ENCODE data around the gene RASSF5. TPM values are rescaled to one million over a fixed set of nuclear protein-coding genes. Genes with fewer than 3 reads are reported as not detected.
A peak's percentile ranks its signal among the peaks of the same experiment; 100 is the strongest.

RASSF5 gene
- total RNA-seq, 2 experiments from 2014 or later: 215 to 218 TPM

DNA sequence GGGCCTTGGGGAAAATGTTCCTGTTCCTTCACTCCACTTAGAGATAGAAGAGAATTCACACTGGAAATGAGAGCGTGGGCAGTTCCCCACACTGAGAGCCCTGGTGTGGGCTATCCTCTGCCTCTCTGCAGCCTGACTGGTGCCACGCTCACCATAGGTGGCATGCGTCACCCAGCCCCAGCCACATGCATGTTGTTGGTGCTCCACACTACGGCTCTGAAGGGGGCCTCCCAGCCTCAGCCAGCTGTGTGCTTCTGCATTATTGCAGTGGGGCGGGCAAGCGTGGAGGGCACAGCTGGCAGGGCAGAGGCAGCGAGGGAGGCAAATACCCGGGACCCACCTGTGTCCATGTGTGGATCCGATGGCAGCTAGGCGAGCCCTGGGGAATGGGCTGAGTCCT, 14.7 kb upstream of the RASSF5 start:
- peaks cover 15% of the 10 kb centered on the region for H3K4me1 Mint-ChIP-seq (ENCODE audit: low read depth)
- no peak overlapping the region for H3K27ac Mint-ChIP-seq
- H3K27me3 Mint-ChIP-seq: no peaks in the 10 kb centered on the region
- intact Hi-C loops (cut with micrococcal nuclease): loop anchor here (5.0 kb wide), 1 partner anchor 170 kb away; no protein-coding TSS in a partner anchor
- no peak for ATAC-seq
- H3K9me3 Mint-ChIP-seq: no peaks in the 10 kb centered on the region
- no peak overlapping the region for H3K4me3 Mint-ChIP-seq
- peaks cover 10% of the 10 kb centered on the region for H3K36me3 Mint-ChIP-seq (ENCODE audit: low read depth)
- TF ChIP-seq, protein P1, sequence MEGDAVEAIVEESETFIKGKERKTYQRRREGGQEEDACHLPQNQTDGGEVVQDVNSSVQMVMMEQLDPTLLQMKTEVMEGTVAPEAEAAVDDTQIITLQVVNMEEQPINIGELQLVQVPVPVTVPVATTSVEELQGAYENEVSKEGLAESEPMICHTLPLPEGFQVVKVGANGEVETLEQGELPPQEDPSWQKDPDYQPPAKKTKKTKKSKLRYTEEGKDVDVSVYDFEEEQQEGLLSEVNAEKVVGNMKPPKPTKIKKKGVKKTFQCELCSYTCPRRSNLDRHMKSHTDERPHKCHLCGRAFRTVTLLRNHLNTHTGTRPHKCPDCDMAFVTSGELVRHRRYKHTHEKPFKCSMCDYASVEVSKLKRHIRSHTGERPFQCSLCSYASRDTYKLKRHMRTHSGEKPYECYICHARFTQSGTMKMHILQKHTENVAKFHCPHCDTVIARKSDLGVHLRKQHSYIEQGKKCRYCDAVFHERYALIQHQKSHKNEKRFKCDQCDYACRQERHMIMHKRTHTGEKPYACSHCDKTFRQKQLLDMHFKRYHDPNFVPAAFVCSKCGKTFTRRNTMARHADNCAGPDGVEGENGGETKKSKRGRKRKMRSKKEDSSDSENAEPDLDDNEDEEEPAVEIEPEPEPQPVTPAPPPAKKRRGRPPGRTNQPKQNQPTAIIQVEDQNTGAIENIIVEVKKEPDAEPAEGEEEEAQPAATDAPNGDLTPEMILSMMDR (IDR thresholded peaks at IDR 0.05): no peak
- ChIA-PET POLR2A (no interaction called here), CTCF (interaction anchor here (0.9 to 5.9 kb wide), 9 partner anchors 15 to 173 kb away, joined by 3 to 85 read pairs (median 9); no protein-coding TSS in a partner anchor)
- DNase-seq: no peak

DNA sequence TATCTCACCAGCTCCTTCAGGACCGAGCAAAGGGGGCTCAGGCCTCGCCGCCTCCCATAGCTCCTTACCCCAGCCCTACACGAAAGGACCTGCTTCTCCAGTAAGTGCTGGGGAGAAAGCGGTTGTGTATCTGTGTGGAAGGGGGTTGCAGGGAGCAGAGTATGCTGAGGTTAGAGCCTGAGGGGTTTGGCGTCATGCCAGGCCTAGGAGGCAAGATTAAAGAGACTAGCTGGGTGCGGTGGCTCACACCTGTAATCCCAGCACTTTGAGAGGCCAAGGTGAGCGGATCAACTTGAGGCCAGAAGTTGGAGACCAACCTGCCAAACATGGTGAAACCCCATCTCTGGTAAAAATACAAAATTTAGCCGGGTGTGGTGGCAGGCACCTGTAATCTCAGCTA, 14.1 kb upstream of the RASSF5 start:
- Mint-ChIP-seq H3K27ac (no peak overlapping the region), H3K4me3 (no peak overlapping the region), H3K4me1 (ENCODE audit: low read depth) (peaks cover 15% of the 10 kb centered on the region), H3K36me3 (ENCODE audit: low read depth) (peaks cover 10% of the 10 kb centered on the region), H3K27me3 (no peaks in the 10 kb centered on the region), H3K9me3 (no peaks in the 10 kb centered on the region)
- DNase-seq (no peak), ATAC-seq (no peak)
- intact Hi-C loops (cut with micrococcal nuclease): loop anchor here (5.0 kb wide), 1 partner anchor 169 kb away; no protein-coding TSS in a partner anchor
- TF ChIP-seq, protein P1 (IDR thresholded peaks at IDR 0.05): no peak
- ChIA-PET POLR2A (interaction anchor here (0.8 to 1.4 kb wide), 2 partner anchors 14 to 166 kb away, joined by 4 read pairs; no protein-coding TSS in a partner anchor), CTCF (interaction anchor here (0.9 to 1.8 kb wide), 7 partner anchors 14 to 170 kb away, joined by 3 to 12 read pairs (median 5); no protein-coding TSS in a partner anchor)

DNA sequence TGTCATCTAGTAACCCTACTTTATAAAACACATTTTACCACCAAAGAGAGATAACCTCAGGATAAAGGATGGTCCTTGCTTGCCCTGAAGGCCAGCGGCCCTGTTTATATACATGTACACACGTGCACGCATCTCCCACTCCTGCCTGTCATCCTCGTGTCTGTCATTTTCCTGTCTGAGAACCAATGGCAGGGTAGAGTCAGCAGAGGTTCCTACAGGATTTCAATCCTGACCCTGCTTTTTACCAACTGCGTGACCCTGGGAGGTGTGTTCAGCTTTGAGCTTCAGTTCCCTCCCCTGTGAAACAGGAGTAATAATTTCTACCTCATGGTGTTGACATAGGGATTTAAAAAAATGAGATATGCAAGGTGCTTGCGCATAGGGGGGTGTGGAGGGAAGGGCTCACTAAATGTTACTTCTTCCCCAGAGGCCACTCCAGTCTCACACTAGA, 12.3 kb upstream of the RASSF5 start:
- H3K4me3 Mint-ChIP-seq: no peak overlapping the region
- DNase-seq: no peak
- TF ChIP-seq, protein P1 (IDR thresholded peaks at IDR 0.05): no peak
- ATAC-seq: no peak
- intact Hi-C loops (cut with micrococcal nuclease): no loop called here
- ChIA-PET CTCF (interaction anchor here (0.6 to 3.1 kb wide), 8 partner anchors 8 to 169 kb away, joined by 3 to 41 read pairs (median 4); no protein-coding TSS in a partner anchor), POLR2A (interaction anchor here (0.7 to 1.7 kb wide), 4 partner anchors 12 to 278 kb away, joined by 3 to 7 read pairs (median 4); partner anchors contain the start of gene RASSF5)
- H3K27me3 Mint-ChIP-seq: no peaks in the 10 kb centered on the region
- peak overlapping the region; percentile 51 for H3K27ac Mint-ChIP-seq
- H3K9me3 Mint-ChIP-seq: no peaks in the 10 kb centered on the region
- peaks cover 10% of the 10 kb centered on the region for H3K36me3 Mint-ChIP-seq (ENCODE audit: low read depth)
- peaks cover 15% of the 10 kb centered on the region for H3K4me1 Mint-ChIP-seq (ENCODE audit: low read depth)

DNA sequence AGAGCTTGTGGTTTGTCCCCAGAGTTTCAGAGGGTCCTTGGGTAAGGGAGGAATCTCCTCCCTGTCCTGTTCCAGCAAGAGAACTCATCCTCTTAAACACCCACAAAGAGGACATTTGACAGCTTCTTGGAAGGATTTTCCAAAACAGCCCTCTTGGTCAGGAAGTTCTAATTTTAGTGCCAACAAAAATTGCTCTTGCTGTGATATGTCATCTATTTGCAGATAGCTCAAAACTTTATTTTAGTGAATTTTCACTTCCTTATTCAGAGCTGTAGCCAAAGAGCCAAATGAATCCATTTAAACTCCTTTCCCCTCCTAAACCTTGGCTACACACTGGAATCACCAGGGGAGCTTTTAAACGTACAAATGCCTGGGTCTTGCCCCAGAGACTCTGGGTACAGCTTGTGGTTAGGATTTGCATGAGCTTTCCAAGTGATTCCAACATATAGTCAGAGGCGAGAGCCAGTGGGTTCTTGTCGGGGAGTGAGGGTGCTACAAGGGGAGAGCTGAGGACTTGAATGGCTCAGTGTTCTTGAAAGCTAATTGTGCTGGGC, 11.8 kb upstream of the RASSF5 start:
- TF ChIP-seq, protein P1 (IDR thresholded peaks at IDR 0.05): no peak
- ChIA-PET POLR2A (interaction anchor here (0.7 to 2.1 kb wide), 7 partner anchors 12 to 277 kb away, joined by 3 to 7 read pairs (median 5); partner anchors contain the start of gene RASSF5), CTCF (interaction anchor here (0.8 to 3.4 kb wide), 10 partner anchors 8 to 168 kb away, joined by 3 to 41 read pairs (median 4); no protein-coding TSS in a partner anchor)
- peaks cover 15% of the 10 kb centered on the region for H3K4me1 Mint-ChIP-seq (ENCODE audit: low read depth)
- H3K9me3 Mint-ChIP-seq: no peaks in the 10 kb centered on the region
- peaks cover 10% of the 10 kb centered on the region for H3K36me3 Mint-ChIP-seq (ENCODE audit: low read depth)
- no peak overlapping the region for H3K4me3 Mint-ChIP-seq
- no peaks in the 10 kb centered on the region for H3K27me3 Mint-ChIP-seq
- H3K27ac Mint-ChIP-seq: peak overlapping the region; percentile 51
- intact Hi-C loops (cut with micrococcal nuclease): no loop called here
- DNase-seq: no peak
- ATAC-seq: no peak

Measured in activated CD8-positive, alpha-beta T cell treated with anti-CD3 and anti-CD28 coated beads for 36 hours (primary cell).